ENCODE results near the gene CKS1B.
A peak's percentile ranks its signal among the peaks of the same experiment; 100 is the strongest.

Gene CKS1B

GRCh38 chr1:155014709-155015508 lies 40.4 kb downstream of the CKS1B start:
- peaks cover 32% of the 10 kb centered on the region for H3K4me1 ChIP-seq (ENCODE audit: low read depth, poor library complexity, severe bottlenecking)
- H2AFZ ChIP-seq (ENCODE audit: low read depth), result no peak overlapping the region
- H3K9ac ChIP-seq, result no peak overlapping the region
- H4K20me1 ChIP-seq (ENCODE audit: insufficient read depth), result no peaks in the 10 kb centered on the region
- H3K36me3 ChIP-seq (ENCODE audit: insufficient read depth), result peaks cover 7% of the 10 kb centered on the region; the same call in 1 of the 2 replicates
- no peaks in the 10 kb centered on the region; the same call in 1 of the 2 replicates for H3K79me2 ChIP-seq (ENCODE audit: insufficient read depth, low read depth)
- no peaks in the 10 kb centered on the region for H3K27me3 ChIP-seq (ENCODE audit: insufficient read depth, low read depth)
- H3K4me2 ChIP-seq, result no peak overlapping the region
- H3K4me3 ChIP-seq (IDR thresholded peaks at IDR 0.05; ENCODE audit: insufficient read depth, low read depth, low read length), result no peak overlapping the region
- H3K27ac ChIP-seq, result no peak overlapping the region; the same call in 1 of the 2 replicates
- no peak for TF ChIP-seq CTCF (conservative IDR thresholded peaks at IDR 0.05; ENCODE audit: low read depth, low read length)

- Histone ChIP-seq H3K4me1 (ENCODE audit: low read depth, poor library complexity, severe bottlenecking) (peaks cover 32% of the 10 kb centered on the region), H3K36me3 (ENCODE audit: insufficient read depth) (peaks cover 7% of the 10 kb centered on the region; the same call in 1 of the 2 replicates), H3K27me3 (ENCODE audit: insufficient read depth, low read depth) (no peaks in the 10 kb centered on the region), H2AFZ (ENCODE audit: low read depth) (no peak overlapping the region), H4K20me1 (ENCODE audit: insufficient read depth) (no peaks in the 10 kb centered on the region), H3K4me3 (IDR thresholded peaks at IDR 0.05; ENCODE audit: insufficient read depth, low read depth, low read length) (no peak overlapping the region), H3K27ac (no peak overlapping the region), H3K9ac (no peak overlapping the region), H3K4me2 (no peak overlapping the region), H3K79me2 (ENCODE audit: insufficient read depth, low read depth) (no peaks in the 10 kb centered on the region; the same call in 1 of the 2 replicates)
- no peak for TF ChIP-seq CTCF (conservative IDR thresholded peaks at IDR 0.05; ENCODE audit: low read depth, low read length)
Observed at GRCh38 chr1:155015527-155016230, 41.2 kb downstream of the CKS1B start.

- H3K36me3 ChIP-seq (ENCODE audit: insufficient read depth), result peaks cover 7% of the 10 kb centered on the region; the same call in 1 of the 2 replicates
- no peak overlapping the region for H2AFZ ChIP-seq (ENCODE audit: low read depth)
- no peak; the same call in 1 of the 2 replicates for TF ChIP-seq CTCF (conservative IDR thresholded peaks at IDR 0.05; ENCODE audit: low read depth, low read length)
- H3K4me3 ChIP-seq (IDR thresholded peaks at IDR 0.05; ENCODE audit: insufficient read depth, low read depth, low read length), result no peak overlapping the region
- H4K20me1 ChIP-seq (ENCODE audit: insufficient read depth), result no peaks in the 10 kb centered on the region
- H3K4me1 ChIP-seq (ENCODE audit: low read depth, poor library complexity, severe bottlenecking), result peaks cover 32% of the 10 kb centered on the region
- H3K27me3 ChIP-seq (ENCODE audit: insufficient read depth, low read depth), result no peaks in the 10 kb centered on the region
- peak overlapping the region; percentile 16; the same call in 1 of the 2 replicates for H3K4me2 ChIP-seq
- no peak overlapping the region for H3K9ac ChIP-seq
- no peak overlapping the region for H3K27ac ChIP-seq
- no peaks in the 10 kb centered on the region for H3K79me2 ChIP-seq (ENCODE audit: insufficient read depth, low read depth)
Observed at GRCh38 chr1:155016231-155016831, 41.9 kb downstream of the CKS1B start.

- TF ChIP-seq CTCF (conservative IDR thresholded peaks at IDR 0.05; ENCODE audit: low read depth, low read length), result peak; percentile 95
- Histone ChIP-seq H3K4me2 (peak overlapping the region; percentile 16; the same call in 1 of the 2 replicates), H3K4me1 (ENCODE audit: low read depth, poor library complexity, severe bottlenecking) (peaks cover 32% of the 10 kb centered on the region), H3K27me3 (ENCODE audit: insufficient read depth, low read depth) (no peaks in the 10 kb centered on the region), H3K79me2 (ENCODE audit: insufficient read depth, low read depth) (no peaks in the 10 kb centered on the region), H3K4me3 (IDR thresholded peaks at IDR 0.05; ENCODE audit: insufficient read depth, low read depth, low read length) (no peak overlapping the region), H4K20me1 (ENCODE audit: insufficient read depth) (no peaks in the 10 kb centered on the region), H3K9ac (no peak overlapping the region; the same call in 1 of the 2 replicates), H3K36me3 (ENCODE audit: insufficient read depth) (peaks cover 7% of the 10 kb centered on the region; the same call in 1 of the 2 replicates), H2AFZ (ENCODE audit: low read depth) (no peak overlapping the region), H3K27ac (no peak overlapping the region)
Observed at GRCh38 chr1:155017041-155017945, 42.8 kb downstream of the CKS1B start.

Data from KMS-11 (cell line).